Parathyroid adenoma (tissue), 2 donors: ENCODE data around the gene TSC22D1.

Experiments used
- H2AFZ ChIP-seq: fragments of 300-600 bp; sonication (generic); one replicate; pipeline ENCODE4 v1.7.0; 2017; ENCODE audit warnings: antibody characterized with exemption, mild to moderate bottlenecking
- H3K27ac ChIP-seq: fragments of 300-600 bp; sonication (generic); one replicate; pipeline ENCODE4 v1.7.0; 2017
- H3K27me3 ChIP-seq: fragments of 300-600 bp; sonication (generic); one replicate; pipeline ENCODE4 v1.7.0; 2017; ENCODE audit warnings: low read length; ENCODE audit not compliant: control insufficient read depth, insufficient read depth
- H3K36me3 ChIP-seq: fragments of 300-600 bp; sonication (generic); one replicate; pipeline ENCODE4 v1.7.0; 2017; ENCODE audit warnings: low read length; ENCODE audit not compliant: control insufficient read depth, insufficient read depth
- H3K4me1 ChIP-seq: fragments of 300-600 bp; sonication (generic); one replicate; pipeline ENCODE4 v1.7.0; 2017; ENCODE audit warnings: control low read depth
- H3K4me2 ChIP-seq: fragments of 300-600 bp; sonication (generic); one replicate; pipeline ENCODE4 v1.7.0; 2017; ENCODE audit warnings: low read length
- H3K4me3 ChIP-seq: fragments of 300-600 bp; sonication (generic); one replicate; pipeline ENCODE4 v1.7.0; 2017; ENCODE audit warnings: low read depth, low read length
- H3K79me2 ChIP-seq: fragments of 300-600 bp; sonication (generic); one replicate; pipeline ENCODE4 v1.7.0; 2017; ENCODE audit warnings: control low read depth
- H3K9ac ChIP-seq: fragments of 300-600 bp; sonication (generic); one replicate; pipeline ENCODE4 v1.7.0; 2017; ENCODE audit warnings: mild to moderate bottlenecking
- H3K9me3 ChIP-seq: fragments of 300-600 bp; sonication (generic); one replicate; pipeline ENCODE4 v1.7.0; 2017; ENCODE audit warnings: low read length; ENCODE audit not compliant: control insufficient read depth
- TF ChIP-seq, protein P1 (sequence below): fragments of 300-600 bp; sonication (generic); IDR thresholded peaks from one replicate; pipeline ENCODE4 v1.7.0; 2017; ENCODE audit warnings: antibody characterized with exemption, mild to moderate bottlenecking
- donor health status: primary hyperparathyroidism.

Gene TSC22D1

DNA sequence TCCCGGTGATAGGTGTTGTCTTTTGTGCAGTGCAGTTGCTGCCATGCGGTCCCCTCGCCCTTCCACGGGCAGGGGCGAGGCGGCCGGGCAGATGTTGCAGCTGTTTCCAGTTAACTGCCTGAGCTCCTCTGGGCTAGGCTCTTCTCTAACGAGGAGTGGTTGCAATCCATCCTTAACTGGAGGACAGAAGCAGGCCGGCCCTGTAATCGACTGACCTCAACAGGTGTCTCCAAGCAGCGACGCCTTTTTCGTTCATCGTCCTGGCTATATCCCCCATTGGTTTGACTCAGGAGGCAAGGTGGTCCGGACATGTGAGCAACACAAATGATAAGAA is 1.9 kb upstream of the TSC22D1 start:
- peak overlapping the region; percentile 85 for H3K27ac ChIP-seq
- H2AFZ ChIP-seq = peak overlapping the region; percentile 90
- H3K79me2 ChIP-seq = peaks cover 9% of the 10 kb centered on the region
- H3K4me1 ChIP-seq = peaks cover 5% of the 10 kb centered on the region
- no peaks in the 10 kb centered on the region for H3K36me3 ChIP-seq
- TF ChIP-seq, protein P1, sequence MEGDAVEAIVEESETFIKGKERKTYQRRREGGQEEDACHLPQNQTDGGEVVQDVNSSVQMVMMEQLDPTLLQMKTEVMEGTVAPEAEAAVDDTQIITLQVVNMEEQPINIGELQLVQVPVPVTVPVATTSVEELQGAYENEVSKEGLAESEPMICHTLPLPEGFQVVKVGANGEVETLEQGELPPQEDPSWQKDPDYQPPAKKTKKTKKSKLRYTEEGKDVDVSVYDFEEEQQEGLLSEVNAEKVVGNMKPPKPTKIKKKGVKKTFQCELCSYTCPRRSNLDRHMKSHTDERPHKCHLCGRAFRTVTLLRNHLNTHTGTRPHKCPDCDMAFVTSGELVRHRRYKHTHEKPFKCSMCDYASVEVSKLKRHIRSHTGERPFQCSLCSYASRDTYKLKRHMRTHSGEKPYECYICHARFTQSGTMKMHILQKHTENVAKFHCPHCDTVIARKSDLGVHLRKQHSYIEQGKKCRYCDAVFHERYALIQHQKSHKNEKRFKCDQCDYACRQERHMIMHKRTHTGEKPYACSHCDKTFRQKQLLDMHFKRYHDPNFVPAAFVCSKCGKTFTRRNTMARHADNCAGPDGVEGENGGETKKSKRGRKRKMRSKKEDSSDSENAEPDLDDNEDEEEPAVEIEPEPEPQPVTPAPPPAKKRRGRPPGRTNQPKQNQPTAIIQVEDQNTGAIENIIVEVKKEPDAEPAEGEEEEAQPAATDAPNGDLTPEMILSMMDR = no peak
- peak overlapping the region; percentile 3 for H3K9ac ChIP-seq
- peak overlapping the region; percentile 77 for H3K4me3 ChIP-seq
- H3K4me2 ChIP-seq = peak overlapping the region; percentile 99
- H3K9me3 ChIP-seq = no peaks in the 10 kb centered on the region
- H3K27me3 ChIP-seq = no peaks in the 10 kb centered on the region

DNA sequence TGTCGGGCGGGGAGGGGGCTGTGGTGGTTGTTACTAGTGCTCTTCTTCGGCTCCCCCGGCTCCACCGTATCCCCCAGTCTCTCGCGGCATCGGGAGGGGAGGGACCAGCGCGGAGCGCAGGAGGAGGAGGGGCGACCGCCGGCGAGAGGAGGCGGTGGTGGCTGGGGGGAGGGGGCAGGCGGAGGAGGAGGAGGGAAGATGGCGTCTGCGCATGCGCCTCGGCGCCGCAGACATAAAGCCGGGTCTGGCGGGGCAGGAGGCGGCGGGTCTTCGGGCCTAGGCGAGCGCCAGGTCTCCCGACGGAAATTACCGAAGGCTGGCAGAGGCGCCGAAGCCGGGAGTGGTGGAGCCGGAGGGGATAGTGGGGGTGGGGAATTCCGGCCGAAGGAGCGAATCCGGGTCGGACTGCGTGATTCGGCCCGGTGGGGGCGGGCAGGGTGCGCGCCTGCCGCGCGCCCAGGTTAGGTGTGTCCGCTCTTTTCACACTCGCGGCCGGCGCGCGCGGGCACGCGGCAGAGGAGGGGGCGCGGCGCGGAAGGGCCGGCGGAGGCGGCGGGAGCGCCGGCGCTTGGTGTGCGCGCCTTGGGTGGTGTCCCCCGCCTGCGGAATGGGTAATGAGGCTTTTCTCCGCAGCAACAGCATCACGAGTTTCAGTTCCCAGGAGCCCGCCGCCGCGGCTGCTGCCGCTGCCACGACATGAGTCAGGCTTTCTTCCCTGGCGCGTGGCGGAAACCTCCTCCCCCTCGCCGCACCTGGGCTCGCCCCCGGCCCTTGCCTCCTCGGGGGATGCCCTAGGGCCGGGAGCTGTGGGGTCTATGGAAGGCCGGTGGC is 1.3 kb upstream of the TSC22D1 start:
- no peaks in the 10 kb centered on the region for H3K9me3 ChIP-seq
- H3K27me3 ChIP-seq = no peaks in the 10 kb centered on the region
- TF ChIP-seq, protein P1 = no peak
- peaks cover 10% of the 10 kb centered on the region for H3K79me2 ChIP-seq
- no peaks in the 10 kb centered on the region for H3K36me3 ChIP-seq
- peak overlapping the region; percentile 91 for H2AFZ ChIP-seq
- H3K4me1 ChIP-seq = peaks cover 5% of the 10 kb centered on the region
- H3K27ac ChIP-seq = peak overlapping the region; percentile 85
- peak overlapping the region; percentile 3 for H3K9ac ChIP-seq
- H3K4me3 ChIP-seq = peak overlapping the region; percentile 77
- H3K4me2 ChIP-seq = peak overlapping the region; percentile 99

- H3K9me3 ChIP-seq = no peaks in the 10 kb centered on the region
- peak overlapping the region; percentile 77 for H3K4me3 ChIP-seq
- TF ChIP-seq, protein P1 = no peak
- H3K36me3 ChIP-seq = no peaks in the 10 kb centered on the region
- H3K4me1 ChIP-seq = peaks cover 5% of the 10 kb centered on the region
- peak overlapping the region; percentile 99 for H3K4me2 ChIP-seq
- H2AFZ ChIP-seq = peak overlapping the region; percentile 91
- H3K79me2 ChIP-seq = peaks cover 16% of the 10 kb centered on the region
- peak overlapping the region; percentile 85 for H3K27ac ChIP-seq
- H3K27me3 ChIP-seq = no peaks in the 10 kb centered on the region
- H3K9ac ChIP-seq = peak overlapping the region; percentile 28
These were observed 463 bp upstream of the TSC22D1 start for GRCh38 chr13:44576351-44577235.

GRCh38 chr13:44575035-44575434 is 1.1 kb downstream of the TSC22D1 start:
- H3K36me3 ChIP-seq = no peaks in the 10 kb centered on the region
- H3K4me2 ChIP-seq = peak overlapping the region; percentile 99
- no peaks in the 10 kb centered on the region for H3K9me3 ChIP-seq
- no peaks in the 10 kb centered on the region for H3K27me3 ChIP-seq
- TF ChIP-seq, protein P1 = no peak
- H3K27ac ChIP-seq = no peak overlapping the region
- peaks cover 16% of the 10 kb centered on the region for H3K79me2 ChIP-seq
- H2AFZ ChIP-seq = no peak overlapping the region
- H3K9ac ChIP-seq = no peak overlapping the region
- H3K4me1 ChIP-seq = peaks cover 5% of the 10 kb centered on the region
- peak overlapping the region; percentile 77 for H3K4me3 ChIP-seq
